Liver (tissue), 9 donors: ENCODE results near the gene PNPLA2. TPM values are rescaled to one million over a fixed set of nuclear protein-coding genes. Genes with fewer than 3 reads are reported as not detected.

Experiments
- DNase-seq: peaks from one replicate; pipeline ENCODE4 v3.0.0-alpha.2; 2017; ENCODE audit warnings: low spot score
- H3K27ac ChIP-seq, 2 donors: one replicate each; pipeline ENCODE4 v1.7.0; 2013; ENCODE audit warnings: inconsistent platforms in 2 of 2, low read length in 2 of 2, control low read depth in 1 of 2, low read depth in 1 of 2, mild to moderate bottlenecking in 1 of 2
- H3K27me3 ChIP-seq, 4 donors: one replicate each; pipeline versions ENCODE4 v1.6.1 to v1.7.0; 2013; ENCODE audit warnings: low read length in 3 of 4, inconsistent platforms in 1 of 4, mild to moderate bottlenecking in 1 of 4, moderate library complexity in 1 of 4; ENCODE audit not compliant: control insufficient read depth in 4 of 4, insufficient read depth in 4 of 4
- H3K36me3 ChIP-seq, 4 donors: one replicate each; pipeline versions ENCODE4 v1.6.1 to v1.7.0; 2013; ENCODE audit warnings: low read length in 3 of 4, mild to moderate bottlenecking in 3 of 4, low read depth in 1 of 4, moderate library complexity in 1 of 4; ENCODE audit not compliant: control insufficient read depth in 4 of 4, insufficient read depth in 3 of 4
- H3K4me1 ChIP-seq, 4 donors: one replicate each; pipeline versions ENCODE4 v1.6.1 to v1.7.0; 2013; ENCODE audit warnings: low read length in 3 of 4, mild to moderate bottlenecking in 3 of 4, moderate library complexity in 1 of 4; ENCODE audit not compliant: control insufficient read depth in 4 of 4, insufficient read depth in 4 of 4
- H3K4me3 ChIP-seq, 3 donors: one replicate each; pipeline versions ENCODE4 v1.6.1 to v1.7.0; 2013; ENCODE audit warnings: low read length in 3 of 3, control low read depth in 1 of 3, low read depth in 1 of 3, mild to moderate bottlenecking in 1 of 3
- H3K9ac ChIP-seq, 2 donors: one replicate each; pipeline ENCODE4 v1.7.0; 2013; ENCODE audit warnings: low read length in 2 of 2, mild to moderate bottlenecking in 2 of 2, moderate library complexity in 2 of 2, control low read depth in 1 of 2, low read depth in 1 of 2
- H3K9me3 ChIP-seq, 4 donors: one replicate each; pipeline versions ENCODE4 v1.6.1 to v1.7.0; 2013; ENCODE audit warnings: low read length in 3 of 4; ENCODE audit not compliant: control insufficient read depth in 4 of 4
- FOXA1 ChIP-seq: IDR thresholded peaks from 2 replicates; pipeline ENCODE4 v1.6.1; 2016; ENCODE audit warnings: antibody characterized with exemption
- FOXA2 ChIP-seq: IDR thresholded peaks from 2 replicates; pipeline ENCODE4 v1.6.1; 2016; ENCODE audit warnings: antibody characterized with exemption
- HNF4A ChIP-seq, 2 donors: conservative IDR thresholded peaks; 2 replicates each; pipeline ENCODE4 v1.6.1; 2016; ENCODE audit warnings: antibody characterized with exemption in 2 of 2, mild to moderate bottlenecking in 2 of 2
- HNF4G ChIP-seq: IDR thresholded peaks from 2 replicates; pipeline ENCODE4 v1.6.1; 2016; ENCODE audit warnings: antibody characterized with exemption
- RAD21 ChIP-seq, 2 donors: IDR thresholded peaks; 2 replicates each; pipeline ENCODE4 v1.6.1; 2016; ENCODE audit warnings: antibody characterized with exemption in 2 of 2, mild to moderate bottlenecking in 2 of 2
- WGBS: extraction: QIAGEN DNeasy Blood & Tissue Kit; methylation state at CpG from one replicate; pipeline ENCODE4 v1.1.7; 2013; 5-methylcytosine and 5-hydroxymethylcytosine counted together
- polyA plus RNA-seq, 2 donors: library from polyadenylated mRNA; stranded (reverse) in 1 of 2; unstranded in 1 of 2; fragments of 200-250 nt in 1 of 2; fragments of >200 nt in 1 of 2; fragmentation: Nextera tagmentation in 1 of 2; extraction: Ambion mirVana in 1 of 2; gene quantifications; one replicate each; pipeline versions ENCODE4 v1.2.1 to v1.2.3, GENCODE V29; 2013 to 2015
- total RNA-seq, 2 donors: library from RNA; depleted of rRNA; stranded (reverse); fragments of >200 nt; gene quantifications; one replicate each; pipeline ENCODE4 v1.2.3, GENCODE V29; 2014
- TF ChIP-seq, protein P1 (sequence below): IDR thresholded peaks from 2 replicates; pipeline ENCODE4 v1.6.1; 2016; ENCODE audit warnings: antibody characterized with exemption
- TF ChIP-seq, protein P2 (sequence below): fragments of 150-350 bp; IDR thresholded peaks from 2 replicates; pipeline ENCODE4 v1.5.1; 2017; ENCODE audit warnings: improper control_type of control experiment, low read depth, low read length; ENCODE audit not compliant: missing input control
- TF ChIP-seq, protein P3 (sequence below): IDR thresholded peaks from 2 replicates; pipeline ENCODE4 v1.6.1; 2016; ENCODE audit warnings: antibody characterized with exemption, mild to moderate bottlenecking
- TF ChIP-seq, protein P4 (sequence below): IDR thresholded peaks from 2 replicates; pipeline ENCODE4 v1.6.1; 2016; ENCODE audit warnings: antibody characterized with exemption
- donor health status: healthy.
- donor health status: healthy.
- donor health status: healthy.
- donor health status: healthy.
- donor health status: healthy.

Gene PNPLA2
- total and polyA plus RNA-seq, 4 donors: 13.7 to 58.9 (median 27.2) TPM

DNA sequence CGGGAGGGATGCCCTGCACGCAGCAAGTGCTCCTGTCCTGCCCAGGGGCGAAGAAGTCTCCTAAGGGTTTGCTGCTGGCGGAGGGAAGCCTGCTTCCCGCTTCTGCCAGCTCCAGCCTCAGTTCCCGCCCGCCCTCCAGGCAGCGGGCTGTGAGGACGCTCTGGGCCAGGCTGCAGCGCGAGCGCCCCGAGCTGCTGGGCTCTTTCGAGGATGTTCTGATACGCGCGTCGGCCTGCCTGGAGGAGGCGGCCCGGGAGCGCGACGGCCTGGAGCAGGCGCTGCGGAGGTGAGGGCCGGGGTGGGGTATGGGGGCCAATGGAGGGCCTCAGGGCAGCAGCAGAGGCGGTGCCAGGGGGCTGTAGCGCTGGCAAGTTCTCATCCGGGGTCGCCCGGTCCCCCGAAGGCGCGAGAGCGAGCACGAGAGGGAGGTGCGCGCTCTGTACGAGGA lies 11.2 kb downstream of the PNPLA2 start:
- no peak for TF ChIP-seq RAD21 (IDR thresholded peaks at IDR 0.05)
- TF ChIP-seq FOXA1: no peak
- TF ChIP-seq FOXA2: no peak
- TF ChIP-seq, protein P1, sequence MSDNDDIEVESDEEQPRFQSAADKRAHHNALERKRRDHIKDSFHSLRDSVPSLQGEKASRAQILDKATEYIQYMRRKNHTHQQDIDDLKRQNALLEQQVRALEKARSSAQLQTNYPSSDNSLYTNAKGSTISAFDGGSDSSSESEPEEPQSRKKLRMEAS: no peak
- TF ChIP-seq, protein P2, sequence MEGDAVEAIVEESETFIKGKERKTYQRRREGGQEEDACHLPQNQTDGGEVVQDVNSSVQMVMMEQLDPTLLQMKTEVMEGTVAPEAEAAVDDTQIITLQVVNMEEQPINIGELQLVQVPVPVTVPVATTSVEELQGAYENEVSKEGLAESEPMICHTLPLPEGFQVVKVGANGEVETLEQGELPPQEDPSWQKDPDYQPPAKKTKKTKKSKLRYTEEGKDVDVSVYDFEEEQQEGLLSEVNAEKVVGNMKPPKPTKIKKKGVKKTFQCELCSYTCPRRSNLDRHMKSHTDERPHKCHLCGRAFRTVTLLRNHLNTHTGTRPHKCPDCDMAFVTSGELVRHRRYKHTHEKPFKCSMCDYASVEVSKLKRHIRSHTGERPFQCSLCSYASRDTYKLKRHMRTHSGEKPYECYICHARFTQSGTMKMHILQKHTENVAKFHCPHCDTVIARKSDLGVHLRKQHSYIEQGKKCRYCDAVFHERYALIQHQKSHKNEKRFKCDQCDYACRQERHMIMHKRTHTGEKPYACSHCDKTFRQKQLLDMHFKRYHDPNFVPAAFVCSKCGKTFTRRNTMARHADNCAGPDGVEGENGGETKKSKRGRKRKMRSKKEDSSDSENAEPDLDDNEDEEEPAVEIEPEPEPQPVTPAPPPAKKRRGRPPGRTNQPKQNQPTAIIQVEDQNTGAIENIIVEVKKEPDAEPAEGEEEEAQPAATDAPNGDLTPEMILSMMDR: no peak
- TF ChIP-seq HNF4G: no peak
- TF ChIP-seq, protein P3, sequence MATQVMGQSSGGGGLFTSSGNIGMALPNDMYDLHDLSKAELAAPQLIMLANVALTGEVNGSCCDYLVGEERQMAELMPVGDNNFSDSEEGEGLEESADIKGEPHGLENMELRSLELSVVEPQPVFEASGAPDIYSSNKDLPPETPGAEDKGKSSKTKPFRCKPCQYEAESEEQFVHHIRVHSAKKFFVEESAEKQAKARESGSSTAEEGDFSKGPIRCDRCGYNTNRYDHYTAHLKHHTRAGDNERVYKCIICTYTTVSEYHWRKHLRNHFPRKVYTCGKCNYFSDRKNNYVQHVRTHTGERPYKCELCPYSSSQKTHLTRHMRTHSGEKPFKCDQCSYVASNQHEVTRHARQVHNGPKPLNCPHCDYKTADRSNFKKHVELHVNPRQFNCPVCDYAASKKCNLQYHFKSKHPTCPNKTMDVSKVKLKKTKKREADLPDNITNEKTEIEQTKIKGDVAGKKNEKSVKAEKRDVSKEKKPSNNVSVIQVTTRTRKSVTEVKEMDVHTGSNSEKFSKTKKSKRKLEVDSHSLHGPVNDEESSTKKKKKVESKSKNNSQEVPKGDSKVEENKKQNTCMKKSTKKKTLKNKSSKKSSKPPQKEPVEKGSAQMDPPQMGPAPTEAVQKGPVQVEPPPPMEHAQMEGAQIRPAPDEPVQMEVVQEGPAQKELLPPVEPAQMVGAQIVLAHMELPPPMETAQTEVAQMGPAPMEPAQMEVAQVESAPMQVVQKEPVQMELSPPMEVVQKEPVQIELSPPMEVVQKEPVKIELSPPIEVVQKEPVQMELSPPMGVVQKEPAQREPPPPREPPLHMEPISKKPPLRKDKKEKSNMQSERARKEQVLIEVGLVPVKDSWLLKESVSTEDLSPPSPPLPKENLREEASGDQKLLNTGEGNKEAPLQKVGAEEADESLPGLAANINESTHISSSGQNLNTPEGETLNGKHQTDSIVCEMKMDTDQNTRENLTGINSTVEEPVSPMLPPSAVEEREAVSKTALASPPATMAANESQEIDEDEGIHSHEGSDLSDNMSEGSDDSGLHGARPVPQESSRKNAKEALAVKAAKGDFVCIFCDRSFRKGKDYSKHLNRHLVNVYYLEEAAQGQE: no peak
- TF ChIP-seq, protein P4, sequence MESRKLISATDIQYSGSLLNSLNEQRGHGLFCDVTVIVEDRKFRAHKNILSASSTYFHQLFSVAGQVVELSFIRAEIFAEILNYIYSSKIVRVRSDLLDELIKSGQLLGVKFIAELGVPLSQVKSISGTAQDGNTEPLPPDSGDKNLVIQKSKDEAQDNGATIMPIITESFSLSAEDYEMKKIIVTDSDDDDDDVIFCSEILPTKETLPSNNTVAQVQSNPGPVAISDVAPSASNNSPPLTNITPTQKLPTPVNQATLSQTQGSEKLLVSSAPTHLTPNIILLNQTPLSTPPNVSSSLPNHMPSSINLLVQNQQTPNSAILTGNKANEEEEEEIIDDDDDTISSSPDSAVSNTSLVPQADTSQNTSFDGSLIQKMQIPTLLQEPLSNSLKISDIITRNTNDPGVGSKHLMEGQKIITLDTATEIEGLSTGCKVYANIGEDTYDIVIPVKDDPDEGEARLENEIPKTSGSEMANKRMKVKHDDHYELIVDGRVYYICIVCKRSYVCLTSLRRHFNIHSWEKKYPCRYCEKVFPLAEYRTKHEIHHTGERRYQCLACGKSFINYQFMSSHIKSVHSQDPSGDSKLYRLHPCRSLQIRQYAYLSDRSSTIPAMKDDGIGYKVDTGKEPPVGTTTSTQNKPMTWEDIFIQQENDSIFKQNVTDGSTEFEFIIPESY: no peak

DNA sequence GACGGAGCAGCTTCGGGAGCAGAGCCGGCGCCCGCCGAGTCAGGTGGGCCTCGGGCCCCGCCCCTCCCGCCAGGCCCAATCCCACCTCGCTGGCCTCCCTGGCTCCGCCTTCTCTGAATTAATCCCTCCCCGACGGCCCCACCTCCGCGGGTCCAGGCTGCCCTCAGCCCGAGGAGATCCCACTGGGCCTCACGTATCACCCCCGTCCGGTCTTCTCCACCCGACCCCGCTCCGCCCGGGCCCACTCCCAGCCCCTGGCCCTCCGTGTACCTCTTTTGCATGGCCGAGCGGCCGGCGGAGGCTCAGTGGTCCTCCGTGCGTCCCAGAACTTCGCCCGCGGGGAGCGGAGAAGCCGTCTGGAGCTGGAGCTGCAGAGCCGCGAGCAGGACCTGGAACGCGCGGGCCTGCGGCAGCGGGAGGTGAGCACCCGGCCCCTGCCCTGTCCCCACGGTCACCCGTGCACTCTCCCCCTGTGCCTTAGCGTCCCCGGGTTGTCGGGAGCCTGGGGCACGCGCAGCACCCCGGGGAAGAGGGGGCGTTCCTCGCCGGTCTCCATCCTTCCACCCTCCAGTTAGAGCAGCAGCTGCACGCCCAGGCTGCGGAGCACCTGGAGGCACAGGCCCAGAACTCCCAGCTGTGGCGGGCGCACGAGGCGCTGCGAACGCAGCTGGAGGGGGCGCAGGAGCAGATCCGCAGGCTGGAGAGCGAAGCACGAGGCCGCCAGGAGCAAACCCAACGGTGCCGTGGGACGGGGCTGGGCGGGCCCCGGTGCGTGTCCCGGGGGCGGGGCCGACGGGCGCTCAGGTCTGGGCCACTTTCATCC lies 11.8 kb downstream of the PNPLA2 start:
- Histone ChIP-seq H3K9me3 (no peaks in the 10 kb centered on the region), H3K27ac (no peak overlapping the region), H3K27me3 (no peaks in the 10 kb centered on the region), H3K4me1 (peaks cover 48 to 89% (median 69%) of the 10 kb centered on the region in 4 donors), H3K9ac (no peak overlapping the region), H3K36me3 (no peaks in the 10 kb centered on the region), H3K4me3 (peak overlapping the region in 1 of 3 donors; percentile 37)
- 4% methylated on average over 78 of the region's 78 CpGs for WGBS
- DNase-seq: peak; percentile 61
- no peak for TF ChIP-seq HNF4A (conservative IDR thresholded peaks at IDR 0.05)

More for the DNA sequence above, 11.2 kb downstream of the PNPLA2 start:
- H3K9me3 ChIP-seq: no peaks in the 10 kb centered on the region
- H3K4me3 ChIP-seq: peak overlapping the region in 1 of 3 donors; percentile 37
- peaks cover 51 to 90% (median 71%) of the 10 kb centered on the region in 4 donors for H3K4me1 ChIP-seq
- peak overlapping the region in 1 of 2 donors; percentile 50 for H3K27ac ChIP-seq
- WGBS: 6% methylated on average over 39 of the region's 39 CpGs
- H3K27me3 ChIP-seq: no peaks in the 10 kb centered on the region
- H3K9ac ChIP-seq: no peak overlapping the region
- H3K36me3 ChIP-seq: no peaks in the 10 kb centered on the region
- no peak for DNase-seq
